Vagina (tissue), 2 donors: ENCODE measurements around the gene SDF2.

ENCODE experiments used
- POLR2A ChIP-seq, 2 donors: fragments of 450-650 bp; IDR thresholded peaks; one replicate each; pipeline ENCODE4 v1.6.1; 2017; ENCODE audit warnings: antibody characterized with exemption in 2 of 2, mild to moderate bottlenecking in 2 of 2, moderate library complexity in 2 of 2
- POLR2AphosphoS5 ChIP-seq, 2 donors: sonication (generic); formaldehyde crosslinking; IDR thresholded peaks; one replicate each; pipeline ENCODE4 v1.9.0; 2017; ENCODE audit warnings: antibody characterized with exemption in 2 of 2, mild to moderate bottlenecking in 2 of 2, low read depth in 1 of 2; ENCODE audit not compliant: insufficient read depth in 1 of 2
- TF ChIP-seq, protein P1 (sequence below), 3 experiments: fragments of 450-650 bp in 2 of 3; fragments of 200-600 bp in 1 of 3; sonication (generic) in 1 of 3; IDR thresholded peaks; one replicate each; pipeline ENCODE4 v1.5.1; 2017 to 2019; ENCODE audit warnings: antibody characterized with exemption in 3 of 3, mild to moderate bottlenecking in 2 of 3, moderate library complexity in 2 of 3

DNA sequence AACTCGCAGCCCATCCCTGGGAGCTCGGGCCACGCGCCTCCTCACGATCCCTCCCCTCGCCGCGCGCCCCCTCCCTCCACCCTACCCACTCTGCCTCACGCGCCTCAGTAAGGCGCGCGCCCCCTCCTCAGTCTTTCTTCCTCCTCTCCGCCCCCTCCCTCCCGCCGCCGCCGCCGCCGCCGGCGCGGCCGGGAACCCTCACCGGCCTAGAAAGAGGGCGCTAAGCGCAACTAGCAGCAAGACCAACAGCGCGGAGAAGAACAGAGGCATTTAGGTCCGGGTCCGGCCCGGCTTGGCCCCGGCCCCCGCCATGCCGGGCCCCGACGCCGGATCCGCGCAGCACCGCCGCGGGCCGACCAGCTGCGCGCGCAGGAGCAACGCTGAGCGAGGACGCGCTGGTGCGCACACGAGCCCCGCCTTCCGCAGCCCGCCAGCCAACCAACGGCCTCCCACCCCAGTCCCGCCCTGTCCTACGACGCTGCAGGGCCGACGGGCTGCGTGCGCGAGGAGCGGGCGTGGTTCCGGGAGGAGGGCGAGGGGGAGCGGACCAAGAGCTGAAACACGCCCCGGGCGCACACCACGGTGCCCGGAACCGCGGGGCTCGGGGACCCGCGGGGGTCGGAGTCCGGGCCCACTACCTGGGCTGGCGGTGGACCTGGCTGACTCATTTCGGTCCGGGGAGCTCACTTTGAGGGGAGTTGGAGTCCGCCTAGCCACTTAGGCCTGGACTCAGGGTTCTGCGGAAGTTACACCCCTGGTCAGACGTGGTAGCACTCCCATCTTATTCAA is 16.7 kb downstream of the SDF2 start, which contains the start of gene BLTP2:
- TF ChIP-seq, protein P1, sequence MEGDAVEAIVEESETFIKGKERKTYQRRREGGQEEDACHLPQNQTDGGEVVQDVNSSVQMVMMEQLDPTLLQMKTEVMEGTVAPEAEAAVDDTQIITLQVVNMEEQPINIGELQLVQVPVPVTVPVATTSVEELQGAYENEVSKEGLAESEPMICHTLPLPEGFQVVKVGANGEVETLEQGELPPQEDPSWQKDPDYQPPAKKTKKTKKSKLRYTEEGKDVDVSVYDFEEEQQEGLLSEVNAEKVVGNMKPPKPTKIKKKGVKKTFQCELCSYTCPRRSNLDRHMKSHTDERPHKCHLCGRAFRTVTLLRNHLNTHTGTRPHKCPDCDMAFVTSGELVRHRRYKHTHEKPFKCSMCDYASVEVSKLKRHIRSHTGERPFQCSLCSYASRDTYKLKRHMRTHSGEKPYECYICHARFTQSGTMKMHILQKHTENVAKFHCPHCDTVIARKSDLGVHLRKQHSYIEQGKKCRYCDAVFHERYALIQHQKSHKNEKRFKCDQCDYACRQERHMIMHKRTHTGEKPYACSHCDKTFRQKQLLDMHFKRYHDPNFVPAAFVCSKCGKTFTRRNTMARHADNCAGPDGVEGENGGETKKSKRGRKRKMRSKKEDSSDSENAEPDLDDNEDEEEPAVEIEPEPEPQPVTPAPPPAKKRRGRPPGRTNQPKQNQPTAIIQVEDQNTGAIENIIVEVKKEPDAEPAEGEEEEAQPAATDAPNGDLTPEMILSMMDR (IDR thresholded peaks at IDR 0.05), result peak in 1 of 3 experiments; percentile 23
- TF ChIP-seq POLR2AphosphoS5 (IDR thresholded peaks at IDR 0.05; ENCODE audit: insufficient read depth in 1 of 2, low read depth in 1 of 2) (peak; percentile 50 to 98), POLR2A (IDR thresholded peaks at IDR 0.05) (peak; percentile 77 to 84)
